IPS DF 19.7 (cell line): ENCODE measurements around the gene PARD3.
A peak's percentile ranks its signal among the peaks of the same experiment; 100 is the strongest.

Source experiments
- DNase-seq: peaks from one replicate; pipeline ENCODE4 v3.0.0-alpha.2; 2013; ENCODE audit warnings: low read depth, low spot score

The PARD3 gene

DNA sequence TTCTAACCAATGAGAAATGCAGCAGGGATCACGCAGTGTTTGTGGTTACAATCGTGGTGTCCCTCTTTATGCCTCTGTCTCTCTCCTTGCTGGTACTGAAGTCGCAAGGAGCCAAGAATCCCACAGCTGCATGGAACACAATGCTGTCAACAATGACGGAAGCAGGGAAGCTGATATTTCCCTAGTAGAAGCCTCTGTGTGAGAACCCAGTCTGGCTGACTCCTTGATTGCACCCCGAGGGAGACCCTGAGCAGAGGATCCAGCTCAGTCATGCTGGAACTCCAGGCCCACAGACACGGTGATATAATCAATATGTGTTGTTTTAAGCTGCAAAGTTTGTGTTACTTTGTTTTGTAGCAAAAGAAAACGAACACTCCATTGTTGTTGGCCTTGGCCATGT lies 677.9 kb downstream of the PARD3 start:
- no peak for DNase-seq

DNA sequence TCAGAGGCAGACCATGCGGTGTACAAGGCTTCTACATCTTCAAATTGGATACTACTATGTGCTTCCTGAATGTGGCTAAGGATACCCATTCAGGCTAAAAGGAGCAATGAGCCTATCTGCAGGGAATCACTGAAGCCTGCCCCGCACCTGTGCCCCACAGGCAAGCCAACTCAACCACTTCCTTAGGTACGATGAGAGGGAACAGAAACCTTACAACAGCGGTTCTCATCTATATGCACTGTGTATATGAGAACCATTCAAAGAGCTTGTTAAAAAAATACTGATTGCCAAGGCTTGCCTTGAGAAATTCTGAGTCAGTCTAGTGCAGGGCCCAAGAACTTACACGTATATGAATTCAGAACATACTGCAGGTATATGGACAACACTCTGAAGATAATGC lies 679.6 kb downstream of the PARD3 start:
- DNase-seq, result no peak

DNA sequence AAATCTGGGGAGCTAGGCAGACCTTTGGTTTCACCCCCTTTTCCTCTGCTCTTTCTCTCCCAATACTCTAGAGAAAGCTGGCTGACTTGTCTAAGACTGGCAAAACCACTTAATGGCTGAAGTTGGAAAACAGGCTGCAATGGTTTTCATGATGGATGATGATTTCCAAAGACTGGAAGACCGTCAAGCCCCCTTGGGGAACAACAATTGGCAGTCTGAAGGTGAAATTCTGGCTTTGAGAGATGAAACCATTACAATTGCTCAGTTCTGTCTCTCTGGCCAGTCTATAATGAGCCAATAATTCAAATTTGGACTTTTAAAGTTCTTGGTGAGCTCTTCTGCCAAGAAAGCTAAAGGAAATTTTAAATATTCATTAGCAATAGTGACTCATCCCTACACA lies 680.5 kb downstream of the PARD3 start:
- DNase-seq, result no peak

DNA sequence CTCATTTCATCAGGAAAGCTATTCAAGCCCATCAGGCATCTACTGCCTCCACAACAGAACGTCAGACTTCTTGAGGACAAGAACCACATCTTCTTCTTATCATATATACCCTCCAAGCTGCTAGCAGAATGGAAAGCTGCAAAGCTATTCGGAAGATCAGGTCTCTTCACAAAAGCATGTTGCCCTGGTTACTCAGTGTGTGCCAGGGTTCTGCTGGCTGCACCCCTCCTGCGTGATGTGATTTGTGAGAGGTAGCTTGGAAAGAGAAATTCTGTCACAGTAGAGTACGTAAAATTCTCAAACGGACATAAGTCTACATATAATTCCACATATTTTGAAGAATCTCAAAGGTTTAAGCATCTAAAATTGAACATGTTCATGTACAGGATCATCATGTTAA lies 681.7 kb downstream of the PARD3 start:
- DNase-seq, result no peak

DNA sequence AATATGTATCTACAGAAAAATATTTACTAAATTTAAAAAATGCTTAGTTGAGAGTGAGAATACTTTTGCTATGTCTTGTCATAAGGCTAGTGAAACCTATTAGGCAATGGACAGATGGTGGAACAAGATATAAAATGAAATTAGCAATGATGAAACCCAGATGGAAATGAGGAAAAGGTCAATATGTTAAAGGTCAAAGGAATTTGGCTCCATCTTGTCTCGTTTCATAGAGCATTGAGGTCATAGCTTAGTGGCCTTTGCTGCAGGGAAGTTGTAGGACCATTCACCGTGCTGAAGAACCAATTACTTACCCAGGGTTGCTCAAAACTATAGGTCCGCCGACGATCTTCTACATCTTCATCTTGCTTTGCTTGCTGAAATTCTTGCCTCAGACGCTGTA lies 683.9 kb downstream of the PARD3 start:
- DNase-seq, result no peak

DNA sequence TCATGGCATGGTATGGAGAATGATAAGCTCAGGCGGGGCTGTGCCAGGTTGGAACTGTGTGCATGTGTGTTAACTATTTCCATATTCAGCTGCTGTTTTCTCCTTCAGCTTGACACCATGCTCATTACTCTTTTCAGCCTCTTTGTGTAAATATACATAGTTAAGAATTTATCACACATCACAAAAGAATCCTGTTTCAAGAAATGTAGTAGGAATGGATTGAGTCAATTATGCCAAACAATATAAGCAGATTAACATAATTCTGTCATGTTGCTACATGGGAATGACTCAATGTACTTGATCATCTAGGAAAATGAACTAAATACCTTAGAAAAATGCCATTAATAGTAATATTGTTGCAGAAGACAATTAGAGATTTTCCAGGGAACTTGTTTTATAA lies 687.4 kb downstream of the PARD3 start:
- no peak for DNase-seq

DNA sequence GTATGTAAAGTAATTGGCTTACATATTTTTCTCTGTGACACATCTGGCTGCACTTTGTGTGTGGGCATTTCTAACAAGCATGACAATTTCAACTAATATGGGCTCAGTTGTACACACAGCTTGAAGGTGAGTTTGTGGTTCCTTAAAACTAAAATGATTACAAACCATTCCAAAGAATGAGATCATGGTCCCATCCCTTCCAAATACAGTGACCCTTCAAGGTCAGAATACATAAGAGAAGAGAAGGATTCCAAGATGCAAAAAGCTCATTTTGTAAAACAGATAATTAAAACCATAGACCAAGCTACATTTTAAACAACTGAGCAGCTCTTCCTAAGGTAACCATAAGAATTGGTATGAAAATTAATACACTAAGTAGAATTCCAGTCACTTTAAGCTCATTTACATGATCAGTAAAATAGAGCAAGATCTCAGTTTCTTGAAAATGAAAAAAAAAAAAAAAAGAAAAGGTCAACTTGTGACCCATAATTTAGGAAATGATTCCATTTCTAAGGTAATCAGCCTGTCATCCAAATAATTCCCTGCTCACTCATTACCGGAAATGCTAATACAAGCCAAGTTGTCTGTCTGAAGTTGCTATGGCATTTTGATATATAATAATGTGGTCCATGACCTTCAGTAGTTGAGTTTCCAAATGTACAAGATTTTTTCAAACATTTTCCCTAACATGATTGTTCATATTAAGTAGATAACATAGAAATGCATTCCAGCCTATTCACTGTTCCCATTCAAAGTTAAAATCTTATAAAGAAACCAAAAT lies 688.5 kb downstream of the PARD3 start:
- DNase-seq, result no peak

DNA sequence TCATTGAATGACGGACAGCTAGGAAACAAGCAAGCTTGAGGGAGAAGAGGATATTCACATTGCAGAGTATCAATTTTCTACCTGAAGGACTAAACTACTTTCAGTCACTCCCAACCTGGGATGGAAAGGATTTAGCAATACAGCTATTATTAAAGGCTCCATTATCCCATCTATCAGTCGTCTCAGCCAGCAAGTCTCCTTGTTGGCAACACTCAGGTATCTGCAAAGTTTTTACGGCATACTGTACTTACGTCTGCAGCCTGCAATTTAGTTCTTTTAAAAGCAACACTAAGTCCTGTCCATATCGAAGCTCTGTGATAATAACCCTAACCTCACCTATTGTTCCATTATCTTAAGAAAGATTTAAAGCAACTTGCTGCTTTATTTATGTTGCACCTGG lies 689.4 kb downstream of the PARD3 start:
- no peak for DNase-seq

DNA sequence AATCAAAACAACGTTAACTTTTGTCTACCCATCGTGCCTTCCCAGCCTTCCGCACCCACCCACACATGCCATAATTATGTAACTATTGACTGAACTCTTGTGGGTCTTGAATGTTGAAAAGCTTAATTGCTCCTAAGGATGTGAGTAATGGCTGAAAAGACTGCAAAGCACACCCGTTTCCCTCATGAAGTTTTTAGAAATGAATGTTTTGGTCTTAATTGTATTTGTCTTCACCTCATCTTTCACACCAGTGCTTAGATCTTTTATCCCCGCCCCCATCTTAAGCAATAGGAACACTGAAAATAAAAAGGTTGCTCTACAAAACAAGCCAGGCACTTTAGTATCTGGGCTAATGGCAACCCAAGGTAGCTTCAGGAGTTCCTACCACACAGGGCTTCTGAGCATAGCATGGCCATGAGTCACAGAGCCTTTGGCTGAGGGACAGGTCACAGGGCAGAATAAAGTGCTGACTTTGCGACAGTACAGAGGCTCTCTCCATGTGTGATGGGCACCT lies 690.5 kb downstream of the PARD3 start:
- no peak for DNase-seq

DNA sequence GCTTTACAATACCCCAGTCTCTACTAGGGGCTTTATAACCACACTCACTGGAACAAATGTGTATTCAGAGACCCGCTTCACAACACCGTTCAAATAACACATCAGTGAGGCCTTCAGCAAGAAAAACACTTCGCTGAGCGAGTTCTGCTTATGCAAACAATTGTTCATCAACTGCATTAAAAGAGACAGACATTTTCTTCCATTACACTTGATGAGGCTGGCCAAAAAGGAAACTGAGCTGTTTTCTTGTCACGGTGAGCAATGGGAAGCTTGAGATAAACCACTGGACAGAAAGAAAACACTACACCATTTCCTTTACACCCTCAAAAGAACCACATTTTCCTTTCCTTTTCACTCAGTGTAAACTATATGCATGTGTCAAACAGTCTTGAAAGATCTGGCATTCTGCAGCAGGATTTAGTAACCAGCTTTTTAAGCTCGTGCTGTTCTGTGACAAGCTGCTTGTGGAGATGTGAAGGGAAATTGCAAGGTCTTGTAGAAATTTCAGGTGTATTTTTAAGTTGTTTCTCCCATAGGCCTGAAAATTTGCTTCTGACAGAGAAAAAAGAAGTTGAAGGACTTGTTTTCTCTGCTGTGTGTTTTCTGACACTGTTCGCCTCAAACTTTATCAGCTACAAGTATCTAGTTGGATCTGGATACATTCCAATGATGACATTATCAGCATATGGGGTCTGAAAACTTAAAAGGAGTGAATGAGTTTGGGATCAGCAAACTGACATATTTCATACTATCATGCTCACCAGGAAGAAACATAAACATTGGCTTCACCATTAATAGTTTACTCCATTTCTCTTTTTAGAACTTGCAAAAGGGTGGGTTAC lies 693.1 kb downstream of the PARD3 start:
- no peak for DNase-seq

DNA sequence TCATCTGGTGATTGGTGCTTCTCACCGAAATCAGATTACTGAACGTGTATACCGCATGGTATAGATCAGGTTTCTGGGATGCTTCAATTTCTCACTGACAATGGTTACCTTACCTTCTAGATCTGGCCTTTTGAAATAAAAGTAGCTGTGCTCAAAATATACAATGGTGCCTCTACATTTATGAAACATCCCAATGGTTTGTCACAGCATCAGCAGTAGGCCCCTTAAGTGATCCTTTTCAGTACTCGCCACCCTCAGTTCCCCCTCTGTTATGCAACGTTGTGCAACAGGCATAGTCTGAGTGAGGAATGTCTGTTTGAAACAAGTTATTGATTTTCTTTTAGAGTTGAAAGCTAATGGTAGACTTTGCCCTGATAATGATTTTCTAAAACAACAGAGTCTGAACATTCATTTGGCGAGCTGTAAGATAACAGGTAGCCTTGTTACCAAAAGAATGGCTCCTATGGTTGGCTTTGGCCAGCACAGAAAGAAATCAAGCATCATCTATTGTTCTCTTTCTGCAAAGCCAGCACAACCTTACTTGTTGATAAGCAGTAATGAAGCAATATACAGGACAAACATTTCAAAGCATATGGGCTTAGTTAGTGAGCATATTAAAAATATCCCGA lies 693.9 kb downstream of the PARD3 start:
- DNase-seq, result no peak

DNA sequence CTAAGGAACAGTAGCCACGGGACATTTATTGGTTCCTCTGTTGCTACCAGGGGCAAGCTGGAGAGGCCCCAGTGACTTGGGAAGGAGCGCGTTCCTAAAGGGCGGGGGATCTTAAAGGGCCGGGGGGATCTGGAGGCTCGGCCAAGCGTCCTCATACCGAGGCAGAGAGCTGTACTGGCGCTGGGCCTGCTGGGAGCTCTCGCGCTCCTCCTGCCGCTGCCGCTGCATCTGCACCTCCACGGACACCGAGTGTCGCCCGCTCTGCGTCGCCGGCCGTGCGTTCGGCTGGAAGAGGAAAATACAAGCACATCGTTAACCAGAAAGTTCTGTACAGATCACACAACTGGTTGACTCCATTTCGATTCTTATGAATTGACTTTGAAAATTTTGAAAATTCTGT lies 695.6 kb downstream of the PARD3 start:
- DNase-seq, result no peak

DNA sequence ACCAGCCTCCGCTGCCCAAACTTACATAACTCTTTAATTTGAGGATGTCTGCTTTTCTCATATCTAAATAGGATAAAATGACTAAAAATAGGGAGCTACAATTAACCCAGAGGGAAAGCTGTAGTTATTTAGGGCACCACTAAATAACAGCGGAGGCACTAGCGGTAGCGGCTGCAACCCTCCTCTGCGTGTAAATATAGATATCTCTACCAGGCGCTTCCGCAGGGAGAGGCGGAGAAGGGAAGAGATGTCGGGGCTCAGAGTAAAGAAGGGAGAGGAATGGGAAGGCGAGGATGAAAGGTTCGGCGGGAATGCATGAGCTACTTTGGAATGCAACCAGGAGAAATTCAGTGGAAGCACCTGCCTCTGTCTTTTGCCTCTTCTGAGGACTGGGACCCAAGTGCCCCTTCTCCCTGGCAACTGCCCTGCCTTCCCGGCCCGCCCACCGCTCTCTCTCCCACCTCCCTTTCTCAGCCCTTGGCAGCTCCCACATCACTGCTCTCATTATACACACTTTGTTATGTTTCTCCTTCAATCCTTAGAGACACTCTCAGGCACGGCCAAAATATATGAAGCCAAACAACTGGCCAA lies 698.3 kb downstream of the PARD3 start:
- DNase-seq, result no peak

DNA sequence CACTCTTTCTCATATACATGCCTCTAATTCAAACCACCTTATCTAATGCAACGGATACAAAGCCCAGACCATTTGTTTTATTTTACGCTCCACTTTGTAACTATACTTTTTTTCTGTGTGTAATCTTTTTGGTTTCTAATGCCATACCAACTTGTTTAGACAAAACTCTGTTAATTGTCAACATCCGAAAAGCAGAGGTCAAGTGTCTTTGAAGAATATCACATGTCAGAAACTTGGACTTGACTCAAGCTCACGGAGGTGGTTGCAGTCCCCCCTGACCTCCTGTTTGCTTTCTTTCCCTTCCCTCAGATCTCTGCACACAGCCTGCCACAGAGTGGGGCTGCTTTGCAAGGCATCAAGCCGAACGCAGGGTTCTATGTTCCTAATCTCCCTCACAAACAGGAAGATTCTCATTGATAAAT lies 698.9 kb downstream of the PARD3 start:
- no peak for DNase-seq

DNA sequence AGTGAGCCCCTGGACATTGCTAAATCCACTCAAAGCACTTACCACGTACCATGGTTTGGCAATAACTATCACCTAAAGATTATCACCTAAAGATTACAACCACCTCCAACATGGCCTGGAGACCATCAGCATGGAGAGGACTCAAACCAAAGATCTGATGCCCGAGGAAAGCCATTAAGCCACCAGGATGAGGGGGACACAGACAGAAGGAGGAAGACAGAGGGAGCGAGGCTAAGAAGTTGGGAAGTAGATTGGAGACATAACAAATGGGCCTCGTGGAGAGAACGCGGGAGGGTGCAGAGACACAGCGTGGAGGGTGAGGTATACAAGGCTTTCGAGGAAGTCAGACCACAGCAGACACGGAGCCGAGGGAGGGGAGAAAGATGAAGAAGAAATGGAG lies 700.2 kb downstream of the PARD3 start:
- no peak for DNase-seq

DNA sequence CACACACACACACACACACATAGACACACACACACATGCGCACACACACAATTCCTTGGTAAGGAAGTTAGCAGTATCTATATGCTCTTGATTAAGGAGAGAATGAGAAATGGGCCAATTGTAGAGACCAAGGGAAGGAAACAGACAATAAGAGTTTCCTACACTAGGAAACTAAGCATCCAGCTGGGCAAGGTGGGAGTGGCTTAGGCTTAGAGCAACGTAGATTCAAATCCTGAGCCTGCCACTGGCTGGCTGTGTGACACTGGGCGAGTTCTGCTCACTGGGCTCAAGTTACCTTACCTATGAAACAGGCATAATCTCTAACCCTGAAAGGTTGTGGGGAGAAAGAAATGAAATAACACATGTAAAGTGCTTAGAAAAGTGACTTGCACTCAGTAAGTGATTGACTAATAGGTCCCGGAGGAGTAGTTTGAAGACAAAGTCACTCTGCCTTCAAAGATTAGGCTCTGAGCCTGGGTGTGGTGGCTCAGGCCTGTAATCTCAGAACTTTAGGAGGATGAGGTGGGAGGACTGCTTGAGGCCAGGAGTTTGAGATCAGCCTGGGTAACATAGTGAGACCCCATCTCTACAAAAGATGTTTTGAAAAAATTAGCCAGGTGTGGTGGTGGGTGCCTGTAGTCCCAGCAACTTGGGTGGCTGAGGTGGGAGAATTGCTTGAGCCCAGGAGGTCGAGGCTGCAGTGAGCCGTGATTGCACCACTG lies 701.4 kb downstream of the PARD3 start:
- DNase-seq, result peak; percentile 50

DNA sequence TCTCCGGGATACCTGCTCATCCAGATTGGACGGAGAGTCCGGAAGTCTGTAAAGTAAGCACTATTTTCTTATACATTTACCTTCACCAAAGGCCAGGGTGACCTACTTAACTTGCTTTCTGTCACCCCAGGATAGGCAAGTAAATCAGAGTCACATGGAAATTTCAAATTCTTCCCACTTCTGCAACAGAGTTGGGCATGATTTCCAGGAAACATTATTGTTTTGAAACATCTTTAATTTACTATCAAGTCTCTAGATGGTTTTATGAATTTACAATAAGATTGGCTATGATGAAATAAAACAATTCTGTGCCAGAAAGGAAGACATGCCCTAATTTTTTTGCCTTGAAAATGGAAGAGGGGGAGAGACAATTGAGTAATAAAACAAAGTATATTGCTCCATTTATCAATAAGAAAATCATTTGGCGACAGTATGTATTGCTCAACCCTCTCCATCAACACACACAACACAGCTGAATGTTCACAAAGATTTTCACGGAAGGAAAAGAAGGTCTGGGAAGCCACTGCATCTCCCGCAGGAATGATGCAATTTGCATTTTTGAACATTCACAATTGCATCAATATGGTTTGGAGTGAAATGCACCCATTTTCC lies 702.8 kb downstream of the PARD3 start:
- no peak for DNase-seq

DNA sequence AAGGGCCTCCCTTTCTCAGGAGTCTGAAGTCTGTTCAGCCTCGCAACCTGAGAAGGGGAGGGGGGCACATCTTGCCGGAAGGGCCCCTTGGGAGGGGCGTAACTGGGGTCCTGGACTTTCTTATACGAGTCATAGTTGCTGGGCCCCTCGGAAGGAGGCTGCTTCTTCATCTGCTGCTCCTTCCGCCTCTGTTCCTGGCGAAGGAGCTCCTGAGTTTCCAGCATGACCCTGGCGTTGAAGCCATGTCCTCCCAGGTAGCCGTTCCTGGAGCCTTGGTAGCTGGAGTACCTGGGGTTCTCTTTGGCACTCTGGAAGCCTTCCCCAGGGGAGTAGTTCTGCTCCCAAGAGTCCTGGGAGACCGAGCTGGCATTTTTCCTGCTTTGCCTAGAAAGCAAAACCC lies 703.9 kb downstream of the PARD3 start:
- DNase-seq, result no peak

DNA sequence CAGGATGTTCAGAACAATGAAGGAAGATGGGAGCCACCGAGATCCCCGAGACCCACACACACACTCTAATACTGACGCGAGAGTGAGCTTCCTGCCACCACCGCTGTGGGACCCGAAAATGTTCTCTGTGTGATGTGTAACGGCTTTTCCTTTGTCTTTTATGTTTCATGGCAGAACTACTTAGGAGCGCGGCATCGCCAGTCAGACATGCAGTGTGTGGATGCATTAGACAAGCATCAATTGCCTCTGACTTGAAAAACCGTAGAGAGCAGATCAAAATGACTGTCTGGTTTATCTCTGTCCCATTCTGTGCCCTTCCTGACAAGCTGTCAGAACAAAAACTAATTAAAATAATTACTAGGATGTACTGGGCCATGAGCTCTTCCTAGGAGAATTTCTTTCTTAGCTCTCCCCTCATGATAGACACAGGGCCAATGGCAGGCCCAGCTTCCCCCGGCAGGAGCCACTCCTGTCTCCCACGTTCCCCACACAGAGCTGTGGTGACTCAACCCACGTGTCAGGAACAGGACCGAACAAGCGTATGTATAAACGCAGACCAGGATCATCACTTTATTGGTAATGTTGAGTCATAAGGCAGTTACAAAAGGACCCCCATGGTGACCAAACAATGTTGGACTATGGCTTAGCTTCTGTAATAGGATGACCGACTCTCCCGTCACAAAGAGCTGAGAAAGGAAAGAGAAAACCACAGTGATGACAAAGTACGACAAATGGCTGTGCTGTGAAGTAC lies 705.0 kb downstream of the PARD3 start:
- DNase-seq, result no peak

DNA sequence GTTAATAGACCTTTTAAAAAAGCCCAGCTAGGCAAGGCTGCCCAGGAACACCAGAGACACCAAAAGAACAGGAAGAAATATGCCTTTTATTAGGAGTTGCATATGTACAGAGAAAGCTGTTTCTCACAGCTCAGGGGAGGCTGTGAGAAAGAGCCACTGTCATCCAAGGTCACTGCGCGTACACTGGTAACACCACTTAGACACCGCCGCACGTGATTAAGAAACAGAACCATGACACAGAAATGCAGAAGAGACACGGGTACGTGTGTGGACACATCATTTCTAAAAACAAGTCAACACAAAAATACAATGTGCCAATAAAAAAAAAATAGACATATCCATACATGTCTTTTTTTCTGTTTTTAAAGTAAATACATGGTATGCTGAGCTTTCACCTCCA lies 705.6 kb downstream of the PARD3 start:
- no peak for DNase-seq
